ENCODE results near the gene ITGB6.

DNA sequence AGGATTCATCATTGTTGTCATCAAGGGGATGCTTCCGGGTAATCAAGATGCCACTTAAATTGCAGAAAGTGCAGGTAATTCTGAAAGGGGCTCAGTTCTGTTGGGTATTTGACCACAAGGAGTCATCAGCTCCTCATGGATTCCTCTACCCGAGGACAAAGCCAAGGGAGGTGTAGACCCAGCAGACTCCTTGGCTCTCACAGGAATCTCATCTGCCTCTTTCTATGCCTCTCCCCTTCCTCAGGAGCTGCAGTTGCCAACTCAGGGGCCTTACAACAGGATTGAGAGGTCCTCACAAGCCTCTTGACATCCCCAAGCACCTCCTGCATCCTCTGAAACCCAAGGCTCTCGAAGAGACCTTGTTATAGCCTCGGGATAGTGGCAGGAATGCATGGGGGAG lies 44.0 kb downstream of the ITGB6 start:
- TF ChIP-seq CTCF (IDR thresholded peaks at IDR 0.05; ENCODE audit: low read depth, low read length, poor library complexity, severe bottlenecking) (no peak), EZH2phosphoT487 (IDR thresholded peaks at IDR 0.05; ENCODE audit: borderline replicate concordance, low read length) (no peak)

All from DOHH2 (cell line).